Adrenal gland (tissue), 5 donors: ENCODE results near the gene NTRK1.
A peak's percentile ranks its signal among the peaks of the same experiment; 100 is the strongest.

Source experiments
- POLR2A ChIP-seq, 2 donors: fragments of 450-650 bp; IDR thresholded peaks; one replicate each; pipeline ENCODE4 v1.6.1; 2017; ENCODE audit warnings: antibody characterized with exemption in 2 of 2, mild to moderate bottlenecking in 2 of 2, moderate library complexity in 1 of 2
- TF ChIP-seq, protein P1 (sequence below), 6 experiments: fragments of 450-650 bp in 4 of 6; fragments of 200-600 bp in 2 of 6; sonication (generic) in 1 of 6; IDR thresholded peaks; 1 replicate in 5 of 6; 2 replicates in 1 of 6; pipeline versions ENCODE4 v1.5.1 to v1.8.0; 2016 to 2021; ENCODE audit warnings: antibody characterized with exemption in 6 of 6, mild to moderate bottlenecking in 2 of 6, moderate library complexity in 1 of 6
- donor health status: DM: no; HTN: no; CAD: no.

DNA sequence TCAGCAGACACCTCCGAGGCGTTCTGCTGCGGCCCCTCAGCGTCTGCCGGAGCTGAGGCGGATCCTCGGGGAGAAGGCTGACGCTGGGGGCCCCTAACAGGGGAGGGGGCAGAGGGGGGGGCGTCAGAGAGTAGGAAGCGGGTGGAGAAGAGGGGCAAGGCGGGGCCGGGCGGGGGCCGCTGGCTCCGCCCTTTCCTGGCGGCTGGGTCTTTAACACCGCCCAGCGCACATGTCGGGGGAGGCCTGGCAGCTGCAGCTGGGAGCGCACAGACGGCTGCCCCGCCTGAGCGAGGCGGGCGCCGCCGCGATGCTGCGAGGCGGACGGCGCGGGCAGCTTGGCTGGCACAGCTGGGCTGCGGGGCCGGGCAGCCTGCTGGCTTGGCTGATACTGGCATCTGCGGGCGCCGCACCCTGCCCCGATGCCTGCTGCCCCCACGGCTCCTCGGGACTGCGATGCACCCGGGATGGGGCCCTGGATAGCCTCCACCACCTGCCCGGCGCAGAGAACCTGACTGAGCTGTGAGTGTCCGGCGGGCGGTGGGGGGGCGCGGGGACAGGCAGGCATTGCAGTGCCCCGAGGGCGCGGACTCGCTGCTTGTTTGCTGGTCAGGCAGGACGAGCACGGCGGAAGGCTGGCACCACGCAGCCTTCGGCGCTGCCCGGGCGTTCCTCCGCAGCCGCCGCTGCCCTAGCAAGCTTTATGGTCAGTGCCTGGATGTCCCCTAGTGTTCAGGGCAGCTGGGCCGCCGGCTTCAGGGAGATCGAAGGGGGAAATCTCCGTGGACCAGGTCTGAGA is at the start of gene NTRK1:
- TF ChIP-seq, protein P1, sequence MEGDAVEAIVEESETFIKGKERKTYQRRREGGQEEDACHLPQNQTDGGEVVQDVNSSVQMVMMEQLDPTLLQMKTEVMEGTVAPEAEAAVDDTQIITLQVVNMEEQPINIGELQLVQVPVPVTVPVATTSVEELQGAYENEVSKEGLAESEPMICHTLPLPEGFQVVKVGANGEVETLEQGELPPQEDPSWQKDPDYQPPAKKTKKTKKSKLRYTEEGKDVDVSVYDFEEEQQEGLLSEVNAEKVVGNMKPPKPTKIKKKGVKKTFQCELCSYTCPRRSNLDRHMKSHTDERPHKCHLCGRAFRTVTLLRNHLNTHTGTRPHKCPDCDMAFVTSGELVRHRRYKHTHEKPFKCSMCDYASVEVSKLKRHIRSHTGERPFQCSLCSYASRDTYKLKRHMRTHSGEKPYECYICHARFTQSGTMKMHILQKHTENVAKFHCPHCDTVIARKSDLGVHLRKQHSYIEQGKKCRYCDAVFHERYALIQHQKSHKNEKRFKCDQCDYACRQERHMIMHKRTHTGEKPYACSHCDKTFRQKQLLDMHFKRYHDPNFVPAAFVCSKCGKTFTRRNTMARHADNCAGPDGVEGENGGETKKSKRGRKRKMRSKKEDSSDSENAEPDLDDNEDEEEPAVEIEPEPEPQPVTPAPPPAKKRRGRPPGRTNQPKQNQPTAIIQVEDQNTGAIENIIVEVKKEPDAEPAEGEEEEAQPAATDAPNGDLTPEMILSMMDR (IDR thresholded peaks at IDR 0.05): no peak
- TF ChIP-seq POLR2A (IDR thresholded peaks at IDR 0.05): peak in 1 of 2 donors; percentile 44
